GM12873 (cell line): Measurements from ENCODE around the gene COPS8.

Experiments used
- CTCF ChIP-seq: IDR thresholded peaks from 2 replicates; pipeline ENCODE4 v1.5.1; 2012; ENCODE audit warnings: low read depth, mild to moderate bottlenecking, moderate library complexity, low read length, control low read depth; ENCODE audit not compliant: insufficient read depth; ENCODE audit errors: missing control alignments

Gene COPS8

DNA sequence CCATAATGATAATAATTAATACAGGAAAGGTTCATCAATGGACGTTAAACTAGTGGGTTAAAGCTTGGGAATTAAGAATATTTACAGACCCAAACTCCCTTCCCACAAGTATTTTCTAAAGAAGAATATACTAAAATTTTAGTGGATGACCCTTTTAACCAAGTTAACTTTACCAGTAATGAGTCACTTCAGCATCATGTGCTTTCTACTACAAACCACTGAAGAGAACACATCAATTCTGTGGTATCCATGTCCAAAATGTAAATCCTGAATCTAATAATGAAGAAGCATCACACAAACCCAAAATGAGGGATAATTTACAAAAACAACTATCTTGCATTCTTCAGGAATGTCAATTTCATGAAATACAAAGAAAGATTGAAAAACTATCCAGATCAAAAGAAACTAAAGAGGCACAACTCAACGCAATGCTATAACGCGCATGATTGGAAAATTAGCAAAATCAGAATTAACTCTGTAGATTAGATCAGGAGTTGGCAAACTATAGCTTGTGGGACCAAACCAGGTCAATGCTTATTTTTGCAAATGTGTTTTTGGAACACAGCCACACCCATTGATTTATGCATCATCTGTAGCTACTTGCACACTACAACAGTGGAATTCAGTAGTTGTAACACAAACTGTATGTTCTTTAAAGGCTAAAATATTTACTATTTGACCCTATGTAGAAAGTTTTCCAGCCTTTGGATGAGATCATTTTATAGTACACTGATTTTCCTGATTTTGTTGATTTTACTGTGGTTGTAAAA, 27.5 kb downstream of the COPS8 start:
- no peak for TF ChIP-seq CTCF

DNA sequence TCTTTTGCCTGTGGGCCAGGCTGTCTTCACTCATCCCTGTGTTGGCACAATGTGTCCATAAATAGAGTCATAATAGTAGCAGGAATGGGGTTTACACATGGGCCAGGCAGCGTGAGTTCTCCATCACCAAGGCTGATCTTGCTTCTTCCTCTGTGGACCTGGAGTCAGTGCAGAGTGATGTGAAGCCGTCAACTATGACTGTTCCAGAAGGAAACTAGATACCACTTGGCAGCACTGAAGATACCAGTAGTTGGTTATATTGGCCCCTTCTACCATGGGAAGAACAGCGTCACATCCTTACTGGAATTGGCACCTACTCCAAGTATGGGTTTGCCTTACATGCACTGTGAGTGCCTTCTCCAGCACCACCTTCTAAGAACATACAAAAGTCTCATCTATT, 30.2 kb downstream of the COPS8 start:
- TF ChIP-seq CTCF = no peak

- no peak for TF ChIP-seq CTCF
These were observed 30.7 kb downstream of the COPS8 start for GRCh38 chr2:237116431-237116830.

DNA sequence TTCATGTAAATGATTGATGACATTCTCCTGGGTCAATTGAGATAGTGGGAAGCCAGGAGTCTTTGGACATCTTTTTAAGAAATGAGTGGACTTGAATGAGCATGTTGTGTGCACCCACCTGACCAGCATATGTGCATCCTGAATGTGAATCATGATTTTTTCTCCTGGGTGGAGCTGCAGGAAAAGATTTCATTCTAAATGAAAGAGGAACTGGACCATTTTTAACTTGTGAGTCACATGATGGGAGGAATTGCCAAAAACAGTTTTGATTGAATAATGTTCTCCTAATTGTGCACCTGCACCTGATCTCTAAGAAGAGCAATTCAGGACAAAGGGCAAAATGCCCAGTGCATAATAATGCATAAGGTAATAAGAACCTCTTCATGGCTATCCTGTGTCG, 32.3 kb downstream of the COPS8 start:
- no peak for TF ChIP-seq CTCF

GRCh38 chr2:237118561-237119155, 33.0 kb downstream of the COPS8 start:
- TF ChIP-seq CTCF = no peak

- no peak for TF ChIP-seq CTCF
These were observed 35.2 kb downstream of the COPS8 start for GRCh38 chr2:237120916-237121315.

DNA sequence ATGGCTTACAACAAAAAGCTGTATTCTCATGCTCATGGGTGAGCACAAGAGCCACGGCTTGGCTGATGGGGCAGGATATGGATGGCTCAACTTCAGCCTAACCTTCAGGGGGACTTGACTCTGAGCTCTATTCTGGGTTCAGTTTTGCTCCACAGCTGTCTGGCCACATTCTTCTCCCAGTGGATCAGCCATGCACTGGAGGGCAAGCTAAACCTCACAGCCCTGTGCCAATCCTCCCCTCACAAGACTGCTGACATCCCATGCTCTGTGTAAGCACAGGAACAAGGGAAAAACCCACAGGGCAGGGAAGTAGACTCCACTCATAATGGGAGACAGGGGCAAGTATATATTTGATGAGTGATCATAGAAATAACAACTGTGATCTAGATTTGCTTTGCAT, 35.6 kb downstream of the COPS8 start:
- no peak for TF ChIP-seq CTCF
